Tibial nerve (tissue), 4 donors: ENCODE data around the gene CAMTA1. TPM values are rescaled to one million over a fixed set of nuclear protein-coding genes. Genes with fewer than 3 reads are reported as not detected.

Source experiments
- DNase-seq, 2 donors: peaks; one replicate each; pipeline ENCODE4 v3.0.0-alpha.2; 2019; ENCODE audit warnings: low spot score in 2 of 2
- H3K27ac ChIP-seq, 4 donors: fragments of 200-600 bp; sonication (generic) in 3 of 4; one replicate each; pipeline ENCODE4 v1.5.1; 2017 to 2019; ENCODE audit warnings: mild to moderate bottlenecking in 1 of 4
- H3K27me3 ChIP-seq, 2 donors: fragments of 200-600 bp; sonication (generic) in 1 of 2; one replicate each; pipeline versions ENCODE4 v1.5.1 to v1.6.0; 2017 to 2019
- H3K36me3 ChIP-seq, 3 donors: fragments of 200-600 bp; sonication (generic); one replicate each; pipeline ENCODE4 v1.5.1; 2018 to 2019
- H3K4me1 ChIP-seq, 4 donors: fragments of 200-600 bp; sonication (generic) in 3 of 4; one replicate each; pipeline ENCODE4 v1.5.1; 2017 to 2019
- H3K4me3 ChIP-seq, 4 donors: fragments of 200-600 bp; sonication (generic) in 3 of 4; one replicate each; pipeline ENCODE4 v1.5.1; 2017 to 2019; ENCODE audit warnings: mild to moderate bottlenecking in 1 of 4, moderate library complexity in 1 of 4
- H3K9me3 ChIP-seq, 4 donors: fragments of 200-600 bp; sonication (generic) in 3 of 4; one replicate each; pipeline ENCODE4 v1.5.1; 2017 to 2019
- CTCF ChIP-seq, 5 experiments: fragments of 200-600 bp in 3 of 5; fragments of 450-650 bp in 2 of 5; sonication (generic) in 3 of 5; IDR thresholded peaks; one replicate each; pipeline ENCODE4 v1.5.1; 2016 to 2019; ENCODE audit warnings: antibody characterized with exemption in 5 of 5, mild to moderate bottlenecking in 3 of 5, moderate library complexity in 2 of 5
- EP300 ChIP-seq, 2 donors: sonication (generic); formaldehyde crosslinking; IDR thresholded peaks; one replicate each; pipeline ENCODE4 v1.6.1; 2017; ENCODE audit warnings: antibody characterized with exemption in 2 of 2, mild to moderate bottlenecking in 1 of 2
- POLR2A ChIP-seq, 2 donors: fragments of 450-650 bp; IDR thresholded peaks; one replicate each; pipeline ENCODE4 v1.6.1; 2017; ENCODE audit warnings: antibody characterized with exemption in 2 of 2, mild to moderate bottlenecking in 2 of 2, moderate library complexity in 2 of 2
- WGBS, 2 donors: methylation state at CpG; one replicate each; pipeline ENCODE4 v1.1.5; 2018; 5-methylcytosine and 5-hydroxymethylcytosine counted together
- total RNA-seq, 4 donors: library from RNA; depleted of rRNA; stranded (reverse); fragments of >200 nt; gene quantifications; one replicate each; pipeline ENCODE4 v1.1.0, GENCODE V29; 2016

The CAMTA1 gene
- total RNA-seq, 4 donors from 2014 or later: 41.8 to 104 (median 87.2) TPM

GRCh38 chr1:7405844-7406500, 620.7 kb downstream of the CAMTA1 start:
- Histone ChIP-seq H3K36me3 (no peaks in the 10 kb centered on the region), H3K9me3 (no peaks in the 10 kb centered on the region), H3K27me3 (no peaks in the 10 kb centered on the region), H3K27ac (no peak overlapping the region), H3K4me3 (no peak overlapping the region), H3K4me1 (no peaks in the 10 kb centered on the region)
- no peak for TF ChIP-seq POLR2A (IDR thresholded peaks at IDR 0.05)
- TF ChIP-seq EP300 (IDR thresholded peaks at IDR 0.05): no peak
- TF ChIP-seq CTCF (IDR thresholded peaks at IDR 0.05): no peak
- WGBS, 2 donors: 92% methylated on average over 9 of the region's 9 CpGs
- no peak for DNase-seq

- no peaks in the 10 kb centered on the region for H3K27me3 ChIP-seq
- no peaks in the 10 kb centered on the region for H3K36me3 ChIP-seq
- no peak overlapping the region for H3K27ac ChIP-seq
- no peak for DNase-seq
- WGBS, 2 donors: 89 to 92% methylated on average over 18 of the region's 18 CpGs
- H3K4me1 ChIP-seq: no peaks in the 10 kb centered on the region
- TF ChIP-seq CTCF (IDR thresholded peaks at IDR 0.05): no peak
- no peak for TF ChIP-seq EP300 (IDR thresholded peaks at IDR 0.05)
- no peak for TF ChIP-seq POLR2A (IDR thresholded peaks at IDR 0.05)
- no peaks in the 10 kb centered on the region for H3K9me3 ChIP-seq
- no peak overlapping the region for H3K4me3 ChIP-seq
Observed at GRCh38 chr1:7406641-7407543, 621.6 kb downstream of the CAMTA1 start.

GRCh38 chr1:7407544-7407895, 622.3 kb downstream of the CAMTA1 start:
- Histone ChIP-seq H3K27ac (no peak overlapping the region), H3K27me3 (no peaks in the 10 kb centered on the region), H3K4me3 (no peak overlapping the region), H3K36me3 (no peaks in the 10 kb centered on the region), H3K4me1 (no peaks in the 10 kb centered on the region), H3K9me3 (no peaks in the 10 kb centered on the region)
- DNase-seq: no peak
- WGBS, 2 donors: 92 to 94% methylated on average over 7 of the region's 7 CpGs
- TF ChIP-seq CTCF (IDR thresholded peaks at IDR 0.05): no peak
- no peak for TF ChIP-seq POLR2A (IDR thresholded peaks at IDR 0.05)
- TF ChIP-seq EP300 (IDR thresholded peaks at IDR 0.05): no peak

GRCh38 chr1:7407980-7408770, 622.9 kb downstream of the CAMTA1 start:
- 87 to 95% methylated on average over 20 to 22 of the region's 23 CpGs for WGBS, 2 donors
- H3K4me1 ChIP-seq: no peaks in the 10 kb centered on the region
- H3K9me3 ChIP-seq: no peaks in the 10 kb centered on the region
- no peak overlapping the region for H3K4me3 ChIP-seq
- DNase-seq: no peak
- no peak for TF ChIP-seq EP300 (IDR thresholded peaks at IDR 0.05)
- no peak for TF ChIP-seq POLR2A (IDR thresholded peaks at IDR 0.05)
- TF ChIP-seq CTCF (IDR thresholded peaks at IDR 0.05): no peak
- H3K36me3 ChIP-seq: no peaks in the 10 kb centered on the region
- no peak overlapping the region for H3K27ac ChIP-seq
- no peaks in the 10 kb centered on the region for H3K27me3 ChIP-seq
